MM.1S (cell line): ENCODE data around the gene SLC32A1.

Experiments
- DNase-seq: peaks from one replicate; pipeline ENCODE4 v3.0.0-alpha.2; 2015
- H2AFZ ChIP-seq: fragments of 300-600 bp; sonication (generic); 2 replicates; pipeline ENCODE4 v1.6.0; 2016; ENCODE audit warnings: antibody characterized with exemption, low read length
- H3F3A ChIP-seq: fragments of 300-600 bp; sonication (generic); 2 replicates; pipeline ENCODE4 v1.6.1; 2016; ENCODE audit warnings: mild to moderate bottlenecking, antibody characterized with exemption, low read length, moderate library complexity, mixed read lengths; ENCODE audit not compliant: insufficient read depth
- H3K27ac ChIP-seq: fragments of 300-600 bp; sonication (generic); 2 replicates; pipeline ENCODE4 v1.5.1; 2016; ENCODE audit warnings: mild to moderate bottlenecking, low read length
- H3K27me3 ChIP-seq: fragments of 300-600 bp; sonication (generic); replicated peaks from 2 replicates; pipeline ENCODE4 v1.6.0; 2016; ENCODE audit warnings: low read length; ENCODE audit not compliant: insufficient read depth
- H3K36me3 ChIP-seq: fragments of 300-600 bp; sonication (generic); replicated peaks from 2 replicates; pipeline ENCODE4 v1.6.1; 2016; ENCODE audit warnings: mild to moderate bottlenecking, low read length, mixed read lengths; ENCODE audit not compliant: insufficient read depth
- H3K4me1 ChIP-seq: fragments of 300-600 bp; sonication (generic); 2 replicates; pipeline ENCODE4 v1.6.1; 2016; ENCODE audit warnings: low read length, mixed read lengths
- H3K4me2 ChIP-seq: fragments of 300-600 bp; sonication (generic); 2 replicates; pipeline ENCODE4 v1.6.0; 2016; ENCODE audit warnings: low read depth, low read length
- H3K4me3 ChIP-seq: fragments of 300-600 bp; sonication (generic); 2 replicates; pipeline ENCODE4 v1.5.1; 2016; ENCODE audit warnings: low read length, mixed read lengths
- H3K79me2 ChIP-seq: fragments of 300-600 bp; sonication (generic); 2 replicates; pipeline ENCODE4 v1.6.1; 2016; ENCODE audit warnings: mixed run types, low read length, mixed read lengths
- H3K9ac ChIP-seq: fragments of 300-600 bp; sonication (generic); 2 replicates; pipeline ENCODE4 v1.6.1; 2016; ENCODE audit warnings: low read length, mixed read lengths
- H3K9me2 ChIP-seq: fragments of 300-600 bp; sonication (generic); replicated peaks from 2 replicates; pipeline ENCODE4 v1.6.1; 2016; ENCODE audit warnings: mild to moderate bottlenecking, low read length, mixed read lengths; ENCODE audit not compliant: insufficient read depth
- H3K9me3 ChIP-seq: fragments of 300-600 bp; sonication (generic); replicated peaks from 2 replicates; pipeline ENCODE4 v1.6.1; 2016; ENCODE audit warnings: mild to moderate bottlenecking, low read length, mixed read lengths; ENCODE audit not compliant: insufficient read depth
- H4K20me1 ChIP-seq: fragments of 300-600 bp; sonication (generic); 2 replicates; pipeline ENCODE4 v1.6.1; 2016; ENCODE audit warnings: mild to moderate bottlenecking, low read length, moderate library complexity, mixed read lengths; ENCODE audit not compliant: insufficient read depth
- CTCF ChIP-seq: fragments of 300-600 bp; sonication (generic); IDR thresholded peaks from 2 replicates; pipeline ENCODE4 v1.5.1; 2016; ENCODE audit warnings: antibody characterized with exemption, low read length, mixed read lengths
- EZH2 ChIP-seq: fragments of 300-600 bp; sonication (generic); optimal IDR thresholded peaks from 2 replicates; pipeline ENCODE3; 2017; ENCODE audit warnings: low read depth, mild to moderate bottlenecking, antibody characterized with exemption, low read length, mixed read lengths
- EZH2phosphoT487 ChIP-seq: fragments of 300-600 bp; sonication (generic); IDR thresholded peaks from 2 replicates; pipeline ENCODE4 v1.6.1; 2018; ENCODE audit warnings: antibody characterized with exemption, low read length

Gene SLC32A1

GRCh38 chr20:38770546-38770945, 46.3 kb downstream of the SLC32A1 start:
- no peak for TF ChIP-seq EZH2
- TF ChIP-seq CTCF: no peak
- TF ChIP-seq EZH2phosphoT487: no peak
- no peak overlapping the region for H3K4me3 ChIP-seq
- no peaks in the 10 kb centered on the region for H3F3A ChIP-seq
- DNase-seq: no peak
- H4K20me1 ChIP-seq: no peaks in the 10 kb centered on the region
- H3K4me2 ChIP-seq: no peak overlapping the region
- H3K36me3 ChIP-seq: peaks cover 5% of the 10 kb centered on the region; the same call in 1 of the 2 replicates
- no peak overlapping the region for H2AFZ ChIP-seq
- H3K27me3 ChIP-seq: no peaks in the 10 kb centered on the region
- H3K79me2 ChIP-seq: no peaks in the 10 kb centered on the region
- no peaks in the 10 kb centered on the region for H3K9me3 ChIP-seq
- no peak overlapping the region for H3K27ac ChIP-seq
- no peaks in the 10 kb centered on the region for H3K9me2 ChIP-seq
- no peaks in the 10 kb centered on the region for H3K4me1 ChIP-seq
- H3K9ac ChIP-seq: no peak overlapping the region

GRCh38 chr20:38770970-38771369, 46.7 kb downstream of the SLC32A1 start:
- Histone ChIP-seq H3K4me1 (no peaks in the 10 kb centered on the region), H3K9ac (no peak overlapping the region), H3K9me2 (no peaks in the 10 kb centered on the region), H3K36me3 (peaks cover 5% of the 10 kb centered on the region; the same call in 1 of the 2 replicates), H3F3A (no peaks in the 10 kb centered on the region), H3K4me3 (no peak overlapping the region), H3K79me2 (no peaks in the 10 kb centered on the region), H3K27ac (no peak overlapping the region), H3K4me2 (no peak overlapping the region), H4K20me1 (no peaks in the 10 kb centered on the region), H2AFZ (no peak overlapping the region), H3K9me3 (no peaks in the 10 kb centered on the region), H3K27me3 (no peaks in the 10 kb centered on the region)
- no peak for DNase-seq
- no peak for TF ChIP-seq CTCF
- no peak for TF ChIP-seq EZH2
- TF ChIP-seq EZH2phosphoT487: no peak

DNA sequence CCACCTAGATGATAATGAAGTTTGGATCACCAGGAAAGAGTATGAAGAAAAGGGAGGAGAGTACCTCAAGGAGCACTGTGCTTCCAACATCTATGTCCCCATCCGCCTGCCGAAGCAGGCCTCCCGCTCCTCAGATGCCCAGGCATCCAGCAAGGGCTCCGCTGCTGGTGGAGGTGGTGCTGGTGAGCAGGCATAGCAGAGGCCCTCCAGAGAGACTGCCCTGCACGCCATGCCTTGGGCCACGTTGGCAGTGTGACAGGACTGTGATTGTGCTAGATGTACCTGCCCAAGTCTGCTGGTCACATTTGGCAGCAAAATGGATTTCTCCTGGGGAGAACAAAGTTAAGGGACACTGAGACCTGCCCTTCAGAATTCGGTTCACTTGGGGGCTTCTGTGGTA, 47.3 kb downstream of the SLC32A1 start:
- Histone ChIP-seq H3K4me3 (no peak overlapping the region), H3K79me2 (no peaks in the 10 kb centered on the region), H4K20me1 (no peaks in the 10 kb centered on the region), H3F3A (no peaks in the 10 kb centered on the region), H3K27me3 (no peaks in the 10 kb centered on the region), H3K9me2 (no peaks in the 10 kb centered on the region), H3K27ac (no peak overlapping the region), H3K9ac (no peak overlapping the region), H3K36me3 (peaks cover 5% of the 10 kb centered on the region; the same call in 1 of the 2 replicates), H3K4me2 (no peak overlapping the region), H3K9me3 (no peaks in the 10 kb centered on the region), H2AFZ (no peak overlapping the region), H3K4me1 (no peaks in the 10 kb centered on the region)
- TF ChIP-seq EZH2 (no peak), CTCF (no peak), EZH2phosphoT487 (no peak)
- DNase-seq: no peak
